DND-41 (cell line): ENCODE results near the gene RNF111.

Source experiments
- ATAC-seq: fragments of 200-7000 bp; cut with Tn5 transposase; 3 replicates; pipeline ENCODE4 v1.9.1; 2021; ENCODE audit warnings: low read depth; ENCODE audit not compliant: insufficient read depth
- DNase-seq: peaks from one replicate; pipeline ENCODE4 v3.0.0-alpha.2; 2020
- H2AFZ ChIP-seq: 2 replicates; pipeline ENCODE4 v1.6.0; 2012; ENCODE audit warnings: low read depth, low read length
- H3K27ac ChIP-seq: 2 replicates; pipeline ENCODE4 v1.5.1; 2012; ENCODE audit warnings: low read length, inconsistent platforms
- H3K27me3 ChIP-seq: fragments of 200-600 bp; sonication (generic); 2 replicates; pipeline ENCODE4 v1.6.0; 2012; ENCODE audit warnings: low read length, mild to moderate bottlenecking, inconsistent platforms; ENCODE audit not compliant: insufficient read depth, poor library complexity
- H3K36me3 ChIP-seq: 2 replicates; pipeline ENCODE4 v1.5.1; 2012; ENCODE audit warnings: low read length, inconsistent platforms; ENCODE audit not compliant: insufficient read depth
- H3K4me1 ChIP-seq: 2 replicates; pipeline ENCODE4 v1.5.1; 2012; ENCODE audit warnings: mild to moderate bottlenecking, low read length; ENCODE audit not compliant: insufficient read depth
- H3K4me2 ChIP-seq: 2 replicates; pipeline ENCODE4 v1.6.0; 2012; ENCODE audit warnings: mild to moderate bottlenecking, moderate library complexity, low read length, inconsistent platforms; ENCODE audit not compliant: insufficient read depth
- H3K4me3 ChIP-seq, 2 experiments: fragments of 200-600 bp in 1 of 2; shearing (Covaris generic) in 1 of 2; 2 replicates each; pipeline ENCODE4 v1.5.1; 2012 to 2016; ENCODE audit warnings: inconsistent platforms in 2 of 2, low read length in 2 of 2, mild to moderate bottlenecking in 2 of 2, low read depth in 1 of 2, moderate library complexity in 1 of 2
- H3K79me2 ChIP-seq: 2 replicates; pipeline ENCODE4 v1.6.0; 2012; ENCODE audit warnings: low read length, inconsistent platforms; ENCODE audit not compliant: insufficient read depth
- H3K9ac ChIP-seq: 2 replicates; pipeline ENCODE4 v1.6.0; 2012; ENCODE audit warnings: low read depth, mild to moderate bottlenecking, inconsistent platforms, low read length, moderate library complexity
- H3K9me3 ChIP-seq: 2 replicates; pipeline ENCODE4 v1.5.1; 2012; ENCODE audit warnings: low read length, moderate library complexity, mild to moderate bottlenecking, inconsistent platforms; ENCODE audit not compliant: insufficient read depth, severe bottlenecking
- H4K20me1 ChIP-seq: 2 replicates; pipeline ENCODE4 v1.6.0; 2012; ENCODE audit warnings: low read length; ENCODE audit not compliant: insufficient read depth
- EZH2 ChIP-seq: IDR thresholded peaks from 3 replicates; pipeline ENCODE4 v1.6.1; 2012; ENCODE audit warnings: borderline replicate concordance, low read depth, mild to moderate bottlenecking, moderate library complexity, low read length, inconsistent platforms; ENCODE audit not compliant: severe bottlenecking
- TF ChIP-seq, protein P1 (sequence below): IDR thresholded peaks from 2 replicates; pipeline ENCODE4 v1.5.1; 2012; ENCODE audit warnings: borderline replicate concordance, low read length, moderate library complexity, mild to moderate bottlenecking; ENCODE audit not compliant: poor library complexity, severe bottlenecking; ENCODE audit errors: extremely low read depth

Gene RNF111

DNA sequence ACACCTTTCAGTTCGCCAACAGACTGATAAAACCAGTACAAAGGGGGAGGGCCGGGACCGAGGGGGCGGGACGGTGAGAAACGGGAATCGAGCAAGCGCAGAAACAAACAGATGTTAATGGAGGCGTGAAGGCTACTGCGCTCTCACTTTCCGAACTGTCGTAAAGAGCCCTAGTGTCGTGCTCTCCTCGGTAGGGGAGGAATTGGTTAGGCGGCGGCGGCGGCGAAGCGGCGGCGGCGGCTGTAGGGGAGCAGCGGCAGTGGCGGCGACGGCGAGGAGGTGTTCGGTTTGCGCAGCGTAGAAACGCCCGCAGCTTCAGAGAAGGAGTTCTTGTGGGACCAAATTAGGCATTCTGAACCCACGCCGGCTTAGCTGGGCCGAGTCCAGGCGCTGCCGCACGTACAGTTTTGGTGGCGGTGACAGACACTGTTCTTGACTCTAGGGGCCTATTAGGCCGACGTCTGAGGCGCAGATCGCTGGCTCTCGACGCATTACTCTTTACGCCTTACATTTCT is at the start of gene RNF111:
Gene RNF111, plus strand, starts transcription at position 173 of the 515 bp plus-strand sequence. CDS start 43,160 bp downstream, outside the sequence.
- H3K27me3 ChIP-seq = no peaks in the 10 kb centered on the region
- TF ChIP-seq EZH2 = no peak
- TF ChIP-seq, protein P1, sequence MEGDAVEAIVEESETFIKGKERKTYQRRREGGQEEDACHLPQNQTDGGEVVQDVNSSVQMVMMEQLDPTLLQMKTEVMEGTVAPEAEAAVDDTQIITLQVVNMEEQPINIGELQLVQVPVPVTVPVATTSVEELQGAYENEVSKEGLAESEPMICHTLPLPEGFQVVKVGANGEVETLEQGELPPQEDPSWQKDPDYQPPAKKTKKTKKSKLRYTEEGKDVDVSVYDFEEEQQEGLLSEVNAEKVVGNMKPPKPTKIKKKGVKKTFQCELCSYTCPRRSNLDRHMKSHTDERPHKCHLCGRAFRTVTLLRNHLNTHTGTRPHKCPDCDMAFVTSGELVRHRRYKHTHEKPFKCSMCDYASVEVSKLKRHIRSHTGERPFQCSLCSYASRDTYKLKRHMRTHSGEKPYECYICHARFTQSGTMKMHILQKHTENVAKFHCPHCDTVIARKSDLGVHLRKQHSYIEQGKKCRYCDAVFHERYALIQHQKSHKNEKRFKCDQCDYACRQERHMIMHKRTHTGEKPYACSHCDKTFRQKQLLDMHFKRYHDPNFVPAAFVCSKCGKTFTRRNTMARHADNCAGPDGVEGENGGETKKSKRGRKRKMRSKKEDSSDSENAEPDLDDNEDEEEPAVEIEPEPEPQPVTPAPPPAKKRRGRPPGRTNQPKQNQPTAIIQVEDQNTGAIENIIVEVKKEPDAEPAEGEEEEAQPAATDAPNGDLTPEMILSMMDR = no peak
- H3K9me3 ChIP-seq = no peaks in the 10 kb centered on the region
- peaks cover 50% of the 10 kb centered on the region for H3K79me2 ChIP-seq
- H3K4me3 ChIP-seq = peak within 1 kb of the TSS; percentile 91 to 99
- peak within 1 kb of the TSS; percentile 75 for H3K9ac ChIP-seq
- H2AFZ ChIP-seq = peak within 1 kb of the TSS; percentile 92
- ATAC-seq (peak; percentile 88), DNase-seq (peak; percentile 91)
- H3K4me1 ChIP-seq = peaks cover 33% of the 10 kb centered on the region
- peaks cover 18% of the 10 kb centered on the region for H3K36me3 ChIP-seq
- H4K20me1 ChIP-seq = peaks cover 35% of the 10 kb centered on the region
- peak within 1 kb of the TSS; percentile 92 for H3K4me2 ChIP-seq
- peak within 1 kb of the TSS; percentile 84 for H3K27ac ChIP-seq

DNA sequence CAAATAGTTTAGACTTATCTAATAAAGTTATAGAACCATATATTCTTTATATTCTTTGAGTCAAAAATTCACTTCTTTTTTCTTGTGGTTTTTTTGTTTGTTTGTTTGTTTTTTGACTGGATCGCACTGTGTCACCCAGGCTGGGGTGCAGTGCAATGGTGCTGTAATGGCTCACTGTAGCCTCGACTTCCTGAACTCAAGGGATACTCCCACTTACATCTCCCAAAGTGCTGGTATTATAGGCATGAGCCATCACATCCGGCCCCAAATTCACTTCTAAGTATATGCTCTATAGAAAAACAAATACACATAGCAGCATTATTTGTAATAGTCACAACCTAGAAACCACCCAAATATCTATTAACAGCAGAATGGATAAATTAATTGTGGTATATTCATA is 40.3 kb upstream of the RNF111 start:
- H3K36me3 ChIP-seq = no peaks in the 10 kb centered on the region
- no peak overlapping the region for H3K9ac ChIP-seq
- H2AFZ ChIP-seq = no peak overlapping the region
- TF ChIP-seq, protein P1 = no peak
- no peak for TF ChIP-seq EZH2
- no peaks in the 10 kb centered on the region for H3K27me3 ChIP-seq
- no peaks in the 10 kb centered on the region for H4K20me1 ChIP-seq
- ATAC-seq = no peak
- no peak for DNase-seq
- no peak overlapping the region for H3K4me2 ChIP-seq
- H3K79me2 ChIP-seq = no peaks in the 10 kb centered on the region
- no peak overlapping the region for H3K27ac ChIP-seq
- H3K9me3 ChIP-seq = no peaks in the 10 kb centered on the region
- H3K4me3 ChIP-seq = no peak overlapping the region
- no peaks in the 10 kb centered on the region for H3K4me1 ChIP-seq

DNA sequence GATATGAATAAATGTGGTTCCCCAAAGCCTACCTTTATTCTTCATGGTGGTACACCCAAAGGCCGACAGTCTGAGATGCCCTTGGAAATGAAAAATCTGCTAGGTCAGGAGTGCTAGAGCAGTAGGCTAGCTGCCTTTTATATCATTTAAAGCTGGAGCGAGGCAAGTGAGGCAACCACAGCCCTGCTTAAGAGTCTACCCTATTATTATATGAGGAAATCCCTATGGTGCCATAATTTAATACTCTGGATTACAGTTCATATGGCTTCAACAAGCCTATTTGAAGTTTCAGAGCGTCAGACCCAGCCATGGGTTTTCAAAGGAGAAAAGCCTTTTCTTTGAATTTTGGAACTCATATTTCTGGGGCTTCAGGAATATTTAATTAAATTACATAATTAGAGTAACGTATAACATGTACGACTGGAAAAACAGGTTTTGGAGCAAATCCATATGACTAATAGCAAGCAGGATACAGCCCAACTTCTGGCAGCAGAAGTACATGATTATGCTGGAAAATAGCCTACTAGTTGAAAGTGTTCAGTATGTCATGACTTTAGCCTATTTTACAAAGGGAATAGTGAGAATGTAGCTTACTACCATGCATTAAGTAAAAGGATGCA is 36.0 kb upstream of the RNF111 start:
- no peaks in the 10 kb centered on the region for H3K9me3 ChIP-seq
- no peak for TF ChIP-seq EZH2
- TF ChIP-seq, protein P1 = no peak
- DNase-seq (no peak), ATAC-seq (no peak)
- H3K27me3 ChIP-seq = no peaks in the 10 kb centered on the region
- H3K9ac ChIP-seq = no peak overlapping the region
- H2AFZ ChIP-seq = 0 out of 2 replicates have a peak overlapping the region, but pooled peaks have one; percentile 19
- peaks cover 5% of the 10 kb centered on the region; the same call in 1 of the 2 replicates for H3K4me1 ChIP-seq
- no peak overlapping the region for H3K4me2 ChIP-seq
- no peak overlapping the region for H3K4me3 ChIP-seq
- H3K79me2 ChIP-seq = no peaks in the 10 kb centered on the region
- no peaks in the 10 kb centered on the region for H4K20me1 ChIP-seq
- no peak overlapping the region for H3K27ac ChIP-seq
- H3K36me3 ChIP-seq = no peaks in the 10 kb centered on the region
